DMS 273 (cell line): ENCODE results near the gene GDF7.

ENCODE experiments used
- DNase-seq: peaks from one replicate; lab custom pipeline; 2025; ENCODE audit not compliant: unreplicated experiment; lab: John Stamatoyannopoulos, UW

The GDF7 gene

DNA sequence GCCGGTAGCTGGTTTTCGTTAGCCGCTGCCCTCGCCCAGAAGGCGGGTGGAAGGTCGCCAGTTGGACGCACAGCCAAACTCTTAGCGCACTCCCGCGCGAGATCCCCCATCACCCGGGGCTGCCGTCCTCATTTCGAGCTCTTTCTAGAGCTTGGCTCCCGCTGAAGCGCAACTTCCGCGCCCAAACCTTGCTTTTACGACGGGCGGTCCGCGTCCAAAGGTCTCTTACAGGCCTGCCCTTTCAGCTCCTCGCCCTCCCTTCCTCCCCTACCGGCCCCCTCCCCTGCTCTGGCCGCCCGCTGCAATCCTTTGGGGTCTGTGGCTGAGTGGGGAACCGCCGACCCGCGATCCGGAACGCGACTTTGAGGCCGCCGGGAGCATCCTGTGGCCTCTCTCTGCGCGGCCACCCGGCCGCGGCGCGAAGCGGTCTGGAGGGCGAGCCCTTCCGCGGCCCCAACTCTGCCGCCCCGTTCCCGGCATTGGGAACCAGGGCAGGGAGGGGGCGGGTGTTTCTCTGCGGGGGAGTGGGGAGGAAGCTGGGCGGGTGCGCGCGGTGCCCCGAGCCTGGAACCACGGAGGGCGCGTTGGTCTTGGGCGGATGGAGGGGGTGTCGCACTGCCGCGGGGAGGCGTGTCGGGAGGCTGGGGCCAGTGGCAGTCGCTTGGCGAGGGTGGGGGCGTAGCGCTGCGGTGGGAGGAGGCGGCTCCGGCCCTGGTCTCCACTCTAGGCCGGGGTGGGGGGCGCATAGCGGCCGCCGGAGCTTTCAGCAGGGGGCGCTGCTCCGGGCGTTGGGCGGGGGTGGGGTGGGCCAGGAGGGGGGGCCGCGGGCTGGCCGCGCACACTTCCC, at the start of gene GDF7:
TSS of gene GDF7 (plus strand) at position 841 of the 847 bp plus-strand sequence. CDS start 96 bp downstream, outside the sequence.
- DNase-seq, result peak; percentile 66

DNA sequence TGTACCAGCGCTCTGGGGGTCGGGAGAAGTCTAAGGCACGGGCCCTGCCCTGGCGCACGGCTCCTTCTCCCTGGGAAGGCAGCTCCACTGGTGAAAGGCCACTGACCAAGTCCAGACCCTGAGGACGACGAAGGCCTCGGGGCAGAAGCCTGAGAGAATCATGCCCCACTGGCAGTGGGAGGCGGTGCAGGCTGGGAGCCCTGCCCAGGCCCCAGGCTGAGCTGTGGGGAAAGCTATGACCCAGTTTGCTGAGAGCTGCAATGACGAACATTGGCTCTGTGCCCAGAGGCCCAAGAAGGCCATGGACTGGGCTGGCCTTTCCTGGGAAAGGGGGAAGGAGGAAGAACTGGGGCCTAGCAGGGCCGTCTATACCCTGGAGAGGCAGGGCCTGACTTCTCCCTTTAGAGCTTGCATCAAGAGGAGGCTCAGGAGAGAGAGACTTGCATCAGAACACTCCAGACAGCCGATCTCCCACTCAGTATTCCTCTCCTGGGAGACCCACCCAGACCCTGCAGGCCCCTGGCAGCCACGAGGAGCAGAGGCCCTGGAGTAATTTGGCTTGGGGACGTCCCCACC, 49.0 kb upstream of the GDF7 start:
- DNase-seq, result peak; percentile 74

DNA sequence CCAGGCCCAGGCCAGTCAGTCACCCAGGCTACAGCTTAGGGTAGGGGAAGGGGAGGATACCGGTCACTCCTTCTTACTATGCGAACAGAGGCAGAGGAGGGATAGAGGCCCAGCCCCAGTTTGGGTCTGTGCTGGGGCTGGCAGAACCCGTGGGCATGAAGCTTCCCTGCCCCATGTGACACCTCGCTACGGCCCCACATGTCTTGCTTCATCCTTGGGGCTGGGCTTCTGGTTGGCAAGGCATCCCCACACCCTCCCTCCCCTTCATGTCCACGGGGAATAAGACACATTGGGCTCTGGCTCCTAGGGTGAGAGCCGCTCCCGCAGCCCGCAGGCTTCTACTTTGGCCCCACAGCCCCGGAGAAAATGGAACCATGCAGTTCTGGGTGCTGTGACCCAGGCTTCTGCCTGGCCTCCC, 48.5 kb upstream of the GDF7 start:
- no peak for DNase-seq

DNA sequence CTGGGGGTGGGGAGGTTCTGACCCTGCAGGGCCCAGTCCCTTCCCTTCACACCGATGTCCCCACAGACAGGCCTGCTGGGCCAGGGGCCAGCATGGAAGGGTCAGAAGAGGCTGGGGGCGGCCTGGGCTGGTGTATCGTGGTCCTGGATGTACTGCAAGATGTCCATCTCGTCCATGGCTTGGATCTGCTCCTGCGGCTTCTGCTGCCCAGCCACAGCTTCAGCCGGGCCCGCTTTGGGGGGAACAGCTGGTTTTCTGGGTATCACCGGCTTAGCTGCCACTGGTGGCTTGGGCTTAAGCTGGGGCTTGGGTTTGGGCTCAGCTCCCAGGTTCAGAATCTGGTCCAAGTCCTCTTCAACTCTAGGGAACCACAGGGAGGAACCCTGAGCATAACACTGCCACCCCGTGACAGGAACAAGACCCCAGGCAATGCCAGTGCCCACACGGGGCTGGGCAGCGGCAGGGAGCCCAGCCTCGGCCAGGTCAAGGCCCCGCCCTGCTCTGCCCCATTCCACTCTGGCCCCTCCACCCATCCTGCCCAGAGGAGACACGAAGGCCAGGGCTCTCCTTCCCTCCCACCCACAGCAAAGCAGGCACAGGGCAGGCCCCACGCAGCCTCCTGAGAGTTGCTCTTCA, 47.9 kb upstream of the GDF7 start:
- no peak for DNase-seq

DNA sequence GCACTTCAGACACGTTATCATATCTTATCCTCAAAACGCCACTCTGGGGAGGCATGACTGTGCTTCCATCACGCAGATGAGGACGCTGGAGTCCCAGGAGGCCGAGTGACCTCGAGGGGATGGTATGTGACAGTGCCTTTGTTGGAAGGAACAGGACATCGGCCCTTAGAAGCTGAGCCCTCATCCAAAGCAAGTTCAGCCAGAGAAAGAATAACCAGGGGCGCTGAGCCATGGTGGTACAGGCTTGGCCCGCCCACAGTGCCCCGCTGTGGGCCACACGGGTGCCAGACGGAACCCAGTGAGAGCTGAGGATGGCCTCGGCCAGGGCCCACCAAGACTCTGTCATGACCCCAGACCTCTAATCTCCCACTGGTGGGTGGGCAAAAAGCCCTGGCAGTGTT, 47.3 kb upstream of the GDF7 start:
- DNase-seq, result no peak

DNA sequence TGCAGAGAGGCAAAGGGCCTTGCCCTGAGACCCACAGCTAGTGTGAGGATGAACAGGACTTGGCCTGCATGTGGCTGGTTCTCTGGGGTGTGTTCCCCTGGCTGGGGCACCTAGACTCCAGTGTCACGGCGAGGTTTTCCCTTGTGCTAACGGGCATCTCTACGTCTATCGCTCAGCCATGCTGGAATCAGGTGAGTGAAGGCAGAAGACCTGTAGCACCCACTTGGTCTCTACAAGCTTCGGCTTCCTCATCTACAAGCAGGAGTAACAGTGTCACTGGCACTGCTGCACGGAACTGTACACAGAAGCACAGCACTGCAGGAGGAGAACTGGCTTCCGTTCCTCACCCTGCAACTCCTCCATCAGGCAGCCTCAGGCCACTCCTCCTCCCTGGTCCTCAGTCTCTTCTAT, 46.7 kb upstream of the GDF7 start:
- DNase-seq, result no peak

DNA sequence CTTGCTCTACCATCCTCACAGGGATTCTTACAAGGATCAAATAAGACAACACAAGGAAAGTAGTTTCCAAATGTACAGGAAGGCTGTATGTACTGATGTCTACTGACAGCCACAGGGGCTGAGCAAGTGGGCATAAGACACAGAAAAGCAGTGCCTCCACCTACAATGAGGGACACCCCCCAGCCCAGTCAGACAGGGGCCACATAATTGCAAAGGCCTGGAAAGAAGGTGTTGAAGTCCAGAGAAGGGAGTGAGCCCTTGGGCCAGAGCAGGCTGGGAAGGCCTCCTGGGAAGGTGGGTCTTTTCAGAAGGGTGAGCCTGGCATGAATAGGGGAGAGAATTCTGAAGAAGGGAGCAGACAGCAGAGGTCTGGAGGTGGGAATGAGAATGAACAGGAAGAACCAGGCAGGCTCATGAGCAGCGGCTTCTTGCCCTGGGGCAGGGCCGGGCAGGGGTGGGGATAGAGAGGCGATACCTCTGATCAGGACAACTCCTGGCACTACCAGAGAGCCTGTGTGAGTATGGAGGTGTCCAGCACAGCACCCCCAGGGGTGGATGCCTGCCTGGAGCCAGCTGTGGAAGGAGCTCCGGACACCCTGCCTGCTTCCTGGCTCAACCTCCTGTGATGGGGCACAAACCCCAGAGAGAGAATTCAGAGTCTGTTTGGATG, 46.1 kb upstream of the GDF7 start:
- no peak for DNase-seq

DNA sequence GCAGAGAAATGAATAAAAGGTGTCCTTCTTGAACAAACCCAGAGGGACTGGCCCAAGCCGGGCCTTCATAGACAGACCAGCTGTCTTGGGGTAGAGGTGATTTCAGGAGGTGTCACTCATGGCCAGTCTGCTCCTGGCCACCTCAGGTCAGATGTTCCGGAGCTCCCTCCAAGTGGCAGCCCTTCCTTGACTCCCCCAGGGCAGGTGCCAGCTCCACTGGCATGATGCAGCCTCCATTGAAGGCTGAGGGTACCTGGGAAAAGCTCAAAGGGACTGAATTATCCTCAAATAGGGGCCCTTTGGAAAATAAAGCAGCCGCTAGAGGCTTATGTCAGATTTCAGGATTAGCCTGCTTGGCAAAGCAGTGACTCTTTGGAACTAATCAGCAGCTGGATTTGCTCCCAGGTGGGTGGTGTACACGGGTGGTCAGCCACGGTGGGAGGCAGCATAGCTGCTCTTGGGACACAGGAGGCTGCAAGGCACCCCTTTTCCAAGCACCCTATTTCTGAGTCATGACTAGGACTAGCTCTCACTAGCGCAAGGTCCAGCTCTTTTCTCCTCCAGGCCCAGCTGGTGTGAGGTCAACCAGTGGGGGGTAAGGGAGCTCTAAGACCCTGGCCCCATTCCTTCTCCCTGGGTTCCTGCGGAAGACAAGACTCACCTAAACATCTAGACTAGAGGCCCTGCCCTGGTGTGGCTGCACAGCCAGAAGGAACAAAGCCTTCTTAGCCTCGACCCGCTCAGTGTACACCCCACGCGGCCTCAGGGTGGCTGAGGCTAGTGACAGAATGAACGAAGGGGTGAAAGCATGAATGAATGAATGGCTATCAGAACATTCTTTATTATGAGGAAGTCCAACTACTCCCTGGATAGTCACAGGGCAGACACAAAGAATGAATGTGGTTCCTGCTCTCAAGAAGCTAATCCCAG, 45.3 kb upstream of the GDF7 start:
- no peak for DNase-seq

DNA sequence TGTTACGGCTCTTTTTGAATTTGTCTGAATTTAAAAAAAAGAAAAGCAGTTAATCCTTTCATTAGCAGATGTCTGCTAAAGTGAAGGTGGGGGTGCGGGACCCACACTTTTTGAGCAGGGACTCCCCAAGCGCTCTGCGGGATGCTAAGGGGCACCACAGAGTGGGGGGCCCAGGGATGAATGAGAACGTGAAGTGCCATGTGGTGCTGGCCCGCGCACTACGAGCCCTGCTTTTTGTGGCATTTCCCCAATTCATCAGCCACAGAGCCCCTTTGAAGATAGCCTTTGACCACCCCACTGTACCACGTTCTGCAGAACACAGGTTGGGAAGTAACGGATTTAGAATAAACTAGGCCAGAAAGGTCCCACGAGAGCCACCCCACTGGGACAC, 44.7 kb upstream of the GDF7 start:
- DNase-seq, result no peak

DNA sequence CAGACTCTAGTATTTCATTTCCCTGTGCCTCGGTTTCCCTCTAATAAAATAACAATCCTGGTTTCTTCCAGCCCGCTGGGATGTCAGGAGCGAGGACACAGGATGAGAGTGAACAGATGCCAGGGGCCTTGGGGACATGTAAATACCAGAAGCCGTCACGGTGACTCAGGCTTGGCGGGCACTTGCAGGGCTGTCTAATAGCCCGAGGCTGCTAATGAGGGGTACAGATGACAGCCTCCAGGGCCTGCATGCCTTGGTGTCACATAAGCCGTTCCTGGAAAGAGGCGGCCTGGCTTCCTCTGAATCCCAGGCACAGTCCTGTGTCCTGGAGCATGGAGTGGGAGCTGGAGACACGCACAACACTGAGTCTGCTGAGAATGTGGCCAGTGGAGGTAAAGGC, 44.2 kb upstream of the GDF7 start:
- DNase-seq, result peak; percentile 50

DNA sequence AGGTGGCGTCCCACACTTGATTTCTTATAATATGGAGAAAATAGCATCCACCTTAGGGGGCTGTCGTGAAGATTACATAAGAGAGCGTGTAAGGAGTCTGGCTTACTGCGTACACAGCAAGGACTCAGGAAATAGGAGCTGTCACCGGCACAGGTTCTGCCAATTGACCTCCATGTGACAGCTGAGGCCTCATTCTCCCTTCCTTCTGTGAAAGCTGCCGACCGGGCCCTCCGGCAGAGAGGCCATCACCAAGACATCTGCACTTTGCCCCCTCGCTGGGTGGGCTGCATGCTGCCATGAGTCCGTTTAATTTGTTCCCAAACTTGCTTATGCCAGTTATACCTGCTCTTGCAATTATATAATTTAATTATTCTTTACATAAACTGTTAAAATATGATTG, 43.7 kb upstream of the GDF7 start:
- DNase-seq, result no peak

DNA sequence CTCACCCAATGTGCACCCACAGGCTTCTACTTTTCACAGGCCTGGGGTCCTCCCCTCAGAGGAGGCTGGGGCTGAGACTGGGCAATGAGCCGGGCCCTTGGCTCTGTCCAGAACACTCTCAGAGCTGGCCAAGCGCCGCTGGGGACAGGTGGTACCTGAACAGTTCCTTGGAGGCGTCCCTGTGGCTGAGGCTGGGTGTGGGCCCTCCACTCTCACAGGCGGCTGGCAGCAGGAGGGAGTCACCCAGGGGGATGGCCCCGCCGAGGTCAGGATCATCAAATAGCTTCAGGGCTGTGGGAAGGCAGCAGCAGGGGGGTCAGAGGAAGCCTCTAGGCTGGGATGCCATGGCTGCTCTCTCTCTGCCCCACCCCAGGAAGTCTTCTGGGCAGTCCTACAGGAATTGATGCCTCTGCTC, 43.2 kb upstream of the GDF7 start:
- DNase-seq, result no peak

DNA sequence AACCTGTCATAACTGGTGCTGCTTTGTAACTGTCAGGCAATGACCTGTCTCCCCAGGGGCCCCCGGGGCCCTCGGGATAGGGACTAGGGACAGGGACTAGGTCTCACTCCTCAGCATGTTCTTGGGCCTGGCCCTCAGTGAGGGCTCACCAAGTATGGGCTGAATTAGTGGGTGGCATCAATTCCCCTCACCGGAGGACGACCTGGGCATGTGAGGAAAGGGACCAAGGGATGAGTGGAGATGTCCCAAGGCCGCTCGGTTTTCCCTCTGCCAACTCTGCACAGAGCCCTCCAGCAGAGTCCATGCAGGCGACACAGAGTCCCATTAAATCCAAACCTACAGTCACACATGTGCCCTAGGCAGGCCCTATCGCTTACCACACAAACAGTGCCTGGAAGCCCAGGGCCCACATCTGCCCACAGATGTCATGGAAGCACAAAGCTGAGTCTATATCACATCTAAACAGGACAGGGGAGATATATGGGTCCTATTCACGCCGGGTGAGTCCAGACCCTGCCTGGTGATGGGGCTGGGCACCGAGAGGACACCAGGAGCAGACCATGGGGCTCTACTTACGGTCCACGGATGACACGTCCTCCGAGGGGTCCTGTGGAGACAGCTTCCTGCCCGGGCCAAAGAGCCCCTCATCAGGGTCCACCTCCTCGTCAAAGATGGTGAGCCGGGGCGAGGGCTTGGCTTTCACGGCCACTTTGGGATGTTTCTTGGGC, 42.6 kb upstream of the GDF7 start:
- DNase-seq, result no peak

DNA sequence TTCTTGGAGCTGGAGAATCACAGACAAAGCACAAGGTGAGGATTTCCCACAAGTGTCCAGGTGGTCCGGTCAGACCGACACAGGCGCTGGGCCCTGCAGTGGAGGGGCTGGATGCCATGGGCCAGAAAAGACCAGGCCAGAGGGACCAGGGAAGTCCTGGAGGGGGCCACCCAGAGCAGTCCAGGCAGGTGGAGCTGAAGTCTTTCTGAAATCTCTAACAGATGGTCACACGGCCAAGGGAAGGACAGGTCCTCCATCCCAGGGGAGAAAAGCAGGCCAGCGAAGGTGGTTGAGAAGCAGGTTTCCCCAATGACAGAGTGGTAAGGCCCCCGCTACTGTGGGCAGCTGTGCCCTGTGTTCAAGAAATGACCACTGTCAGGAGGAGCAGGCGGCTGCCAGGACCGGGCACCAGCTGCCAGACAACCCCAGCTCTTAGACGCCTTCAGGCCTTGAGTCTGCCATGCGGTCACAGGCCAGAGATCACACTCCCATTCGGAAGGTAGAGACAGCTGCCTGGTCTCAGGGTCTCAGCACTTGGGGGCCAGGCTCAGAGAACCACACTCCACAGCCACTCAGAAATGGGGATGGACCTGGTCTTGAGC, 42.0 kb upstream of the GDF7 start:
- no peak for DNase-seq

DNA sequence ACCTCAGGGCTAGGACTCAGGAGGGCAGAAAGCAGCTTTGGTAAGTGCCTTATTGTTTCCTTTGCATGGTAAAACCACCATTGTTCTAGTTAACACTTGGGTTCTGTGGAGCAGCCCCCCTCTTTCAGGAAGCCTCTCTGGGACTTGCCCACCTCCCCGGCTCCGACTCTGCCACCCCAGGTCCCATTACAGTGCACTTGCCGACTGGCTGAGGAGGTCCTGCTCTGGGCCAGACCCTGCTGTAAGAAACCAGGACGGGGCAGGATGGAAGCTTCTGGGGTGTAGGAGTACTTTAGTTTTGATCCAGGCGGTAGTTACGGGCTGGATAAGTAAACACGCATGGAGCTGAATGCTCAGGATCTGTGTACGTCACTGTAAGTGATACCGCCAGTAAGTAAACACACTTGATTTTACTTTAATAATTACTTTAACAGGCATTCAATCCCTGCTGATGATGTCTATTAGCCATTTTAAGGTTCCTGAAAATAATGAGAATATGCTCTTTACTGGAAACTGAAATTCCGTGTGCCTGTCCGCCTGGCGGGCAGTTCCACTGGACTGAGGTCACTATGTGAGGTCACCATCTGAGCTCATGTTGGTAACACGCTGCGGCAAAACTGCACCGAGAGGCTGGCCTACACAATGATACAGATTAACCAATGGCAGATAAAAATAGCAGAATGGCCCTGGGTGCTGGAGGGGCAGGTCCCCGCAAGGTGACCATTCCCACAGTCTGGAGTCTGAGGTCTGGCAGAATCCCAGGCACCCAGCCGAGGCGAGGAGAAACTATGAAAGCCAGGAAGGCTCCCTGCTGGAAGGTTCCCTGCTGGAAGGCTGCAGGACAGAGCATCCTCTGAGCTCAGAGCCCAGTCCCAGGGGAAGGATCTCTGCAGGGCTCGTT, 41.2 kb upstream of the GDF7 start:
- no peak for DNase-seq

DNA sequence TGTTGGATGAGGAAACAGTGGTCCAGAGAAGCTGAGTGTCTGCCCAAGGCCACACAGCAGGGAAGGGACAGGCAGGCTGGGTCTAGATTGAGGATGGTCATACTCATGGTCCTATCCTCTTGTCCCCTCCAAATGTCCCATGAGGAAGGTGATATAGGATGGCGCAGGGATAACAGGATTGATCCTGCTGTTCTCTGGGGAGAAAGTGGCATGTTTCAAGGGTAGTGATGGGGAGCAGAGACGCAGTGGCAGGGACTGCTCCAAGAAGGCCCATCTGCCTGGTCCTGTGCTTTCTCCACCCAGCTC, 40.6 kb upstream of the GDF7 start:
- DNase-seq, result no peak

DNA sequence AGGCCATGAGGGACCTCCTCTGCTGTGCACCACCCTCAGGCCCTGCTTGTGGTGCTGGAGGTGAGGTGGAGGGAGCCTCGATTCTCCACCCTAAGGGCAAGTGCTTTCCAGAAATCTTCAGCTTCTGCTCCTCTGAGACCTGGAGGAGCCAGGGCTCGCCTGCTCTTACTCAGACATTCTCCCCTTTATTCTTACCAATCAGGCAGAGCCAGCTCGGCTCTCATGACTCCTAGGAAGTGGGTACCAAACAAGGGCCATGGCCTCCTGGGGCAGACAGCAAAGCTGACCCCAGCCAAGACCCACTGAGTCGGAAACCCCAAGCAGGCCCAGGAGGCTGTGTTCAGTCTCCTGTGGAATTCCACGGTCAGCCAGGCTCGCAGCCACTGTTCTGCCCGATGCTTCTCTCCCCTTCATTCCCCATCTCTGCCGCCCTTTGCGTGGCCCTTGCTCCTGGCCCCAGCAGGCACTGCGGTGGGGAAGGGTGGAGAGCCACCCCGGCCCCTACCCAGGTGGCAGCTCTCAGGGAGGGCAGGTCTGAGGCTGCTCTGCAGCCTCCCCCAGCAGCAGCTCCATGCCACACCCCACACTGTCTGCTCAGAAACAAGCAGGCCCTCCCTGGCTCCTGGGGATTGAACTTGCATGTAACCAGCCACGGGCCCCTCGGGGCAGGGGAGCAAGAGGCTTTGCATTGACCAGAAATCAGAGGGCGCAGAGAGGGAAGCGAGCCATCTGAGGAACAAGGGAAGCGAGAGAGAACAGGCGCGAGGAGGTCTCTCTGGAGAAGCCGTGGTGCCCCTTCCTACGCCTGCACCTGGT, 40.0 kb upstream of the GDF7 start:
- DNase-seq, result no peak
